Lung (tissue), 12 donors: ENCODE results near the gene FMNL3. TPM values are rescaled to one million over a fixed set of nuclear protein-coding genes. Genes with fewer than 3 reads are reported as not detected.

Experiments used
- ATAC-seq: fragments of 200-7000 bp; cut with Tn5 transposase; one replicate; pipeline ENCODE4 v1.9.1; 2020; ENCODE audit warnings: moderate number of reproducible peaks; ENCODE audit not compliant: insufficient read depth, low FRiP score
- DNase-seq, 3 donors: peaks; one replicate each; pipeline ENCODE4 v3.0.0-alpha.2; 2013 to 2017
- H3K27ac ChIP-seq, 2 donors: one replicate each; pipeline ENCODE4 v1.5.1; 2013; ENCODE audit warnings: mild to moderate bottlenecking in 2 of 2, moderate library complexity in 2 of 2, control low read depth in 1 of 2, inconsistent platforms in 1 of 2, low read depth in 1 of 2, low read length in 1 of 2
- H3K27me3 ChIP-seq, 3 donors: one replicate each; pipeline ENCODE4 v1.5.1; 2013; ENCODE audit warnings: low read length in 2 of 3; ENCODE audit not compliant: control insufficient read depth in 3 of 3, insufficient read depth in 3 of 3
- H3K36me3 ChIP-seq, 4 donors: one replicate each; pipeline ENCODE4 v1.5.1; 2013; ENCODE audit warnings: low read length in 4 of 4, mild to moderate bottlenecking in 1 of 4, moderate library complexity in 1 of 4; ENCODE audit not compliant: control insufficient read depth in 4 of 4, insufficient read depth in 4 of 4
- H3K4me1 ChIP-seq, 5 donors: one replicate each; pipeline ENCODE4 v1.5.1; 2013; ENCODE audit warnings: low read length in 5 of 5, mild to moderate bottlenecking in 2 of 5, moderate library complexity in 1 of 5; ENCODE audit not compliant: control insufficient read depth in 5 of 5, insufficient read depth in 5 of 5
- H3K4me3 ChIP-seq: one replicate; pipeline ENCODE4 v1.5.1; 2013; ENCODE audit warnings: mild to moderate bottlenecking, control low read depth, moderate library complexity
- H3K9ac ChIP-seq, 2 donors: one replicate each; pipeline ENCODE4 v1.5.1; 2013; ENCODE audit warnings: low read length in 2 of 2, control low read depth in 1 of 2; ENCODE audit not compliant: insufficient read depth in 1 of 2
- H3K9me3 ChIP-seq, 4 donors: one replicate each; pipeline ENCODE4 v1.5.1; 2013; ENCODE audit warnings: low read length in 3 of 4, mild to moderate bottlenecking in 1 of 4, moderate library complexity in 1 of 4; ENCODE audit not compliant: control insufficient read depth in 4 of 4, insufficient read depth in 3 of 4
- CTCF ChIP-seq: IDR thresholded peaks from 2 replicates; pipeline ENCODE4 v1.5.1; 2012; ENCODE audit warnings: mild to moderate bottlenecking; ENCODE audit errors: control extremely low read depth, extremely low read depth
- WGBS, 2 donors: extraction: QIAGEN DNeasy Blood & Tissue Kit; methylation state at CpG; one replicate each; pipeline ENCODE4 v1.1.7; 2013; 5-methylcytosine and 5-hydroxymethylcytosine counted together
- polyA plus RNA-seq, 2 donors: library from polyadenylated mRNA; stranded (reverse); fragments of 200-250 nt; gene quantifications; one replicate each; pipeline ENCODE4 v1.2.1, GENCODE V29; 2013
- total RNA-seq, 2 donors: library from RNA; depleted of rRNA in 1 of 2; stranded (reverse); fragments of >200 nt in 1 of 2; gene quantifications; one replicate each; pipeline ENCODE4 v1.2.1, GENCODE V29; 2014 to 2021
- donor health status: control.
- donor health status: control.
- donor health status: Bipolar disorder and iron deficiency.
- donor health status: healthy.
- donor health status: DM: yes; HTN: yes; CAD: no.

FMNL3 gene
- total and polyA plus RNA-seq, 4 donors = 11.5 to 51.2 (median 22.4) TPM

- peaks cover 0 to 67% (median 56%) of the 10 kb centered on the region in 4 donors for H3K36me3 ChIP-seq
- peaks cover 0 to 33% (median 24%) of the 10 kb centered on the region in 5 donors for H3K4me1 ChIP-seq
- peak overlapping the region; percentile 54 to 87 for H3K27ac ChIP-seq
- no peak for TF ChIP-seq CTCF
- H3K9ac ChIP-seq = peak overlapping the region in 1 of 2 donors; percentile 8
- H3K27me3 ChIP-seq = no peaks in the 10 kb centered on the region
- 70 to 79% methylated on average over 14 to 15 of the region's 15 CpGs for WGBS, 2 donors
- no peak overlapping the region for H3K4me3 ChIP-seq
- H3K9me3 ChIP-seq = no peaks in the 10 kb centered on the region
- no peak for DNase-seq
- ATAC-seq = no peak
Measured at GRCh38 chr12:49647827-49648711, 59.1 kb downstream of the FMNL3 start.

- H3K9me3 ChIP-seq = no peaks in the 10 kb centered on the region
- H3K4me3 ChIP-seq = no peak overlapping the region
- ATAC-seq (no peak), DNase-seq (peak; percentile 45 to 68 (median 66))
- 62 to 75% methylated on average over 12 of the region's 12 CpGs for WGBS, 2 donors
- H3K27me3 ChIP-seq = no peaks in the 10 kb centered on the region
- H3K4me1 ChIP-seq = peaks cover 0 to 33% (median 24%) of the 10 kb centered on the region in 5 donors
- TF ChIP-seq CTCF = no peak
- peak overlapping the region in 1 of 2 donors; percentile 87 for H3K27ac ChIP-seq
- peaks cover 0 to 65% (median 59%) of the 10 kb centered on the region in 4 donors for H3K36me3 ChIP-seq
- H3K9ac ChIP-seq = no peak overlapping the region
Measured at GRCh38 chr12:49646871-49647654, 60.1 kb downstream of the FMNL3 start.

- peak overlapping the region in 1 of 2 donors; percentile 87 for H3K27ac ChIP-seq
- H3K36me3 ChIP-seq = peaks cover 0 to 65% (median 55%) of the 10 kb centered on the region in 4 donors
- WGBS, 2 donors = 86 to 91% methylated on average over 7 of the region's 7 CpGs
- H3K4me1 ChIP-seq = peaks cover 0 to 33% (median 24%) of the 10 kb centered on the region in 5 donors
- no peak overlapping the region for H3K4me3 ChIP-seq
- no peak for TF ChIP-seq CTCF
- no peak overlapping the region for H3K9ac ChIP-seq
- no peaks in the 10 kb centered on the region for H3K27me3 ChIP-seq
- ATAC-seq (no peak), DNase-seq (no peak)
- H3K9me3 ChIP-seq = no peaks in the 10 kb centered on the region
Measured at GRCh38 chr12:49646331-49646830, 60.8 kb downstream of the FMNL3 start.
